Measurements from ENCODE around the gene OSBPL10.

DNA sequence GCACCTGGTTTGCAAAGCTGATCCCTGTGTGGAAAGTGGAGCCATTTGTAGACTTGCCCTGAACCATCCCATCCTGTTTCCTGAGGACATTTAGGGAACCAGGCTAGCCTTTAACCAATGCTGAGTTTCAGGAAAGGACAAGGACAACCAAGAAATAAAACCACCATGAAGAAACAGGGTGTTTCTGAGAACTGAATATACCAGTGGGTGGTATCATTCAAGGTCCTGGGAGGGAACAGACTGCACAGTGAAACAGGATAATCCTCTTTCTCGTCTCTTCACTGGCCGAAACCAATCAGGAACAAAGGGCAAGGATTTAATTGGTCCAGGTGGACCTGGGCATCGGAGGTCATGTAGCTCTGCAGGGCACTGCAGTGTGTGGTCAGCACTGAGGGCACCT, 22.3 kb upstream of the OSBPL10 start:
- TF ChIP-seq TAF1 (IDR thresholded peaks at IDR 0.05; ENCODE audit: low read depth, low read length) (no peak), POLR2A (IDR thresholded peaks at IDR 0.05; ENCODE audit: low read depth, low read length) (no peak), POU2F2 (IDR thresholded peaks at IDR 0.05; ENCODE audit: low read depth, low read length) (no peak)
